Left ventricle myocardium inferior (tissue), 1 donor: ENCODE results near the gene TRIM46. TPM values are rescaled to one million over a fixed set of nuclear protein-coding genes. Genes with fewer than 3 reads are reported as not detected.
A peak's percentile ranks its signal among the peaks of the same experiment; 100 is the strongest.

ENCODE experiments used
- DNase-seq: peaks from one replicate; pipeline ENCODE4 v3.0.0-alpha.2; 2020
- H3K27ac ChIP-seq: fragments of 200-600 bp; replicated peaks from 2 replicates; pipeline ENCODE4 v1.8.0; 2021
- H3K27me3 ChIP-seq: fragments of 200-600 bp; 2 replicates; pipeline ENCODE4 v1.8.0; 2021; ENCODE audit warnings: low read depth
- H3K36me3 ChIP-seq: fragments of 200-600 bp; 2 replicates; pipeline ENCODE4 v1.8.0; 2021
- H3K4me1 ChIP-seq: fragments of 200-600 bp; 2 replicates; pipeline ENCODE4 v1.8.0; 2021
- H3K4me3 ChIP-seq: fragments of 200-600 bp; 2 replicates; pipeline ENCODE4 v1.8.0; 2021; ENCODE audit warnings: mild to moderate bottlenecking, moderate library complexity
- H3K9me3 ChIP-seq: fragments of 200-600 bp; replicated peaks from 2 replicates; pipeline ENCODE4 v1.8.0; 2021
- intact Hi-C: fragments of 100-400 bp; cut with micrococcal nuclease; formaldehyde crosslinking; loops from one replicate; pipeline ENCODE4 v1.11.0; 2022
- total RNA-seq: library from RNA; stranded (reverse); fragmentation: NEBNext Ultra II Directional; extraction: Animal tissue kit (Norgen Biotek cat#: 25700); gene quantifications from one replicate; pipeline ENCODE4 v1.2.1, GENCODE V29; 2021
- TF ChIP-seq, protein P1 (sequence below): fragments of 200-600 bp; IDR thresholded peaks from 2 replicates; pipeline ENCODE4 v1.8.0; 2021; ENCODE audit warnings: antibody characterized with exemption, mild to moderate bottlenecking, borderline replicate concordance
- donor health status: DM: no; HTN: yes; CAD: no; lungs with severe emphysema.

TRIM46 gene
- total RNA-seq, 1 donor from 2014 or later: 0.11 TPM

DNA sequence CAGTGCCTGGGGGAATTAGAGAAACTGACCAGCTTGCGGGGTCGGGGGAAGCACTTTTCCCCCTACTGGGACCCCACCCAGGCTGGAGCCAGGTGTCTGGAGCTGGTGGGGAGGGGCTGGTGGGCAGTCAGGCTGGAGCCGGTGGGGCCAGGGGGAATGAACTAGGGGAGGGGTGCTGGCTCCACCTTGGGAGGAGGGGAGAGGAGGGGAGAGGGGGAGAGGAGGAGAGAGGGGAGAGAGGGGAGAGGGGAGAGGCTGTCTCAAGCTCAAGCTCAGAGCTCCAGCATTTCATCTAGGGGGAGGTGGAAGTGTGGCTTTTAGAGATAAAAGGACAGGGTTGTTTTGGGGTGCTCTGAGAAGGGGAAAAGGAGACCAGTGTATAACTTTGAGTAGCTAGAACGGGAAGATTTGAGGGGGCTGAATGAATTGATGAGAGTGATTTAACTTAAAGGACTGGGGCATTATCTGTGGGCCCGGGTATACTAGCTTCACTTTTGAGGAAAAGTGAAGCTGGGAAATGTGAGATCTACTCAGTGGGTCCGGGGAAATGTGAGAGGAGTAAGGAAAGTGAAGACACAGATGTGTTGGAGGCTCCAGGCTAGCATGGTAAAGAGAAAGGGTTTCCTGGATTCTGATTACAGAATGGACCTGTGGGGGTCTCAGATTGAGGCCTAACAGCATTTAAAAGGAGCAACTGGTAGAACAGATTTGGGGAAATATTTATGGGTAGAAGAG is 43.2 kb upstream of the TRIM46 start:
- H3K27ac ChIP-seq: peak overlapping the region; percentile 95
- no peak for DNase-seq
- peaks cover 40% of the 10 kb centered on the region for H3K36me3 ChIP-seq
- intact Hi-C loops: no loop called here
- H3K27me3 ChIP-seq: no peaks in the 10 kb centered on the region
- peak overlapping the region; percentile 87 for H3K4me3 ChIP-seq
- H3K9me3 ChIP-seq: no peaks in the 10 kb centered on the region
- TF ChIP-seq, protein P1, sequence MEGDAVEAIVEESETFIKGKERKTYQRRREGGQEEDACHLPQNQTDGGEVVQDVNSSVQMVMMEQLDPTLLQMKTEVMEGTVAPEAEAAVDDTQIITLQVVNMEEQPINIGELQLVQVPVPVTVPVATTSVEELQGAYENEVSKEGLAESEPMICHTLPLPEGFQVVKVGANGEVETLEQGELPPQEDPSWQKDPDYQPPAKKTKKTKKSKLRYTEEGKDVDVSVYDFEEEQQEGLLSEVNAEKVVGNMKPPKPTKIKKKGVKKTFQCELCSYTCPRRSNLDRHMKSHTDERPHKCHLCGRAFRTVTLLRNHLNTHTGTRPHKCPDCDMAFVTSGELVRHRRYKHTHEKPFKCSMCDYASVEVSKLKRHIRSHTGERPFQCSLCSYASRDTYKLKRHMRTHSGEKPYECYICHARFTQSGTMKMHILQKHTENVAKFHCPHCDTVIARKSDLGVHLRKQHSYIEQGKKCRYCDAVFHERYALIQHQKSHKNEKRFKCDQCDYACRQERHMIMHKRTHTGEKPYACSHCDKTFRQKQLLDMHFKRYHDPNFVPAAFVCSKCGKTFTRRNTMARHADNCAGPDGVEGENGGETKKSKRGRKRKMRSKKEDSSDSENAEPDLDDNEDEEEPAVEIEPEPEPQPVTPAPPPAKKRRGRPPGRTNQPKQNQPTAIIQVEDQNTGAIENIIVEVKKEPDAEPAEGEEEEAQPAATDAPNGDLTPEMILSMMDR: no peak
- H3K4me1 ChIP-seq: peaks cover 99% of the 10 kb centered on the region

DNA sequence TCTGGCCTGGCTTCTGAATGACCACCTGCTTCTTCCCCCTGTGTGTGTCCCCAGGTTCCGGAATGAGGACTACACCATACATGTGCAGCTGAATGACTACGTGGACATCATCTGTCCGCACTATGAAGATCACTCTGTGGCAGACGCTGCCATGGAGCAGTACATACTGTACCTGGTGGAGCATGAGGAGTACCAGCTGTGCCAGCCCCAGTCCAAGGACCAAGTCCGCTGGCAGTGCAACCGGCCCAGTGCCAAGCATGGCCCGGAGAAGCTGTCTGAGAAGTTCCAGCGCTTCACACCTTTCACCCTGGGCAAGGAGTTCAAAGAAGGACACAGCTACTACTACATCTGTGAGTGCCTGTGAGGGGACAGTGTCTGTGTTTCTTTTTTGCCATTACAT is 42.4 kb upstream of the TRIM46 start:
- H3K36me3 ChIP-seq: peaks cover 40% of the 10 kb centered on the region
- H3K4me1 ChIP-seq: peaks cover 97% of the 10 kb centered on the region
- intact Hi-C loops: no loop called here
- H3K27ac ChIP-seq: peak overlapping the region; percentile 95
- TF ChIP-seq, protein P1: no peak
- peak overlapping the region; percentile 87 for H3K4me3 ChIP-seq
- H3K27me3 ChIP-seq: no peaks in the 10 kb centered on the region
- DNase-seq: peak; percentile 58
- no peaks in the 10 kb centered on the region for H3K9me3 ChIP-seq

DNA sequence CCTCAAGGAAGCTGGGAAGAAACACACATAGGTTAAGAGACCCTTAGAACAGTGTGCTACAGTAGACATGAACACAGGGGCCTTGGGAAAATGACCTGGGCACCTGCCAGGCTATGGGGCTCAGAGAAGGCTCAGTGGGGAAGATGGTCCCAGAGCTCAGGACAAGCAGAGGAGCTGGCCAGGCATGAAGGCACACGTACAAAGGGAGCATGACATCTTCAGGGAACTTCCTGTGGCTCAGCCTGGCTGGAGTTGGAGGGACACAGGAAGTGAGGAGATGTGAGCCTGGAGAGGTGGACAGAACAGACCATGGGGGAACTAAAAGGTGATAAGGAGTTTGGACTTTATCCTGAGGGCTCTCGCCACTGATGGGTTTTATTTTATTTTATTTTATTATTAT is 41.8 kb upstream of the TRIM46 start:
- H3K9me3 ChIP-seq: no peaks in the 10 kb centered on the region
- peaks cover 40% of the 10 kb centered on the region for H3K36me3 ChIP-seq
- intact Hi-C loops: no loop called here
- H3K27me3 ChIP-seq: no peaks in the 10 kb centered on the region
- H3K27ac ChIP-seq: peak overlapping the region; percentile 95
- H3K4me3 ChIP-seq: peak overlapping the region; percentile 87
- DNase-seq: no peak
- TF ChIP-seq, protein P1: no peak
- peaks cover 96% of the 10 kb centered on the region for H3K4me1 ChIP-seq

DNA sequence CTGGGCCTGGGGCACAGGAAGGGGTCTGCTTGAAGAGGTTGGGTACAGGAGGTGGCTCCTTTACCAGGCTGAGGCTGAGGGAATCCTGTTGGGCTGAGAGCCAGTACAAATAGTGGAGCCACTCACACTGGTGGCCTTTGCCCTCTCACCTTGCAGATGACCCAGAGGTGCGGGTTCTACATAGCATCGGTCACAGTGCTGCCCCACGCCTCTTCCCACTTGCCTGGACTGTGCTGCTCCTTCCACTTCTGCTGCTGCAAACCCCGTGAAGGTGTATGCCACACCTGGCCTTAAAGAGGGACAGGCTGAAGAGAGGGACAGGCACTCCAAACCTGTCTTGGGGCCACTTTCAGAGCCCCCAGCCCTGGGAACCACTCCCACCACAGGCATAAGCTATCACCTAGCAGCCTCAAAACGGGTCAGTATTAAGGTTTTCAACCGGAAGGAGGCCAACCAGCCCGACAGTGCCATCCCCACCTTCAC is 39.8 kb upstream of the TRIM46 start:
- no peaks in the 10 kb centered on the region for H3K9me3 ChIP-seq
- H3K27me3 ChIP-seq: no peaks in the 10 kb centered on the region
- H3K27ac ChIP-seq: peak overlapping the region; percentile 95
- DNase-seq: no peak
- TF ChIP-seq, protein P1: no peak
- H3K4me3 ChIP-seq: peak overlapping the region; percentile 79
- intact Hi-C loops: no loop called here
- peaks cover 95% of the 10 kb centered on the region for H3K4me1 ChIP-seq
- peaks cover 40% of the 10 kb centered on the region for H3K36me3 ChIP-seq

DNA sequence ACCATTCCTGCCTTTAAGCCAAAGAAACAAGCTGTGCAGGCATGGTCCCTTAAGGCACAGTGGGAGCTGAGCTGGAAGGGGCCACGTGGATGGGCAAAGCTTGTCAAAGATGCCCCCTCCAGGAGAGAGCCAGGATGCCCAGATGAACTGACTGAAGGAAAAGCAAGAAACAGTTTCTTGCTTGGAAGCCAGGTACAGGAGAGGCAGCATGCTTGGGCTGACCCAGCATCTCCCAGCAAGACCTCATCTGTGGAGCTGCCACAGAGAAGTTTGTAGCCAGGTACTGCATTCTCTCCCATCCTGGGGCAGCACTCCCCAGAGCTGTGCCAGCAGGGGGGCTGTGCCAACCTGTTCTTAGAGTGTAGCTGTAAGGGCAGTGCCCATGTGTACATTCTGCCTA is 39.3 kb upstream of the TRIM46 start:
- Histone ChIP-seq H3K4me1 (peaks cover 95% of the 10 kb centered on the region), H3K9me3 (no peaks in the 10 kb centered on the region), H3K27ac (peak overlapping the region; percentile 95), H3K4me3 (peak overlapping the region; percentile 79), H3K36me3 (peaks cover 40% of the 10 kb centered on the region), H3K27me3 (no peaks in the 10 kb centered on the region)
- intact Hi-C loops: no loop called here
- no peak for DNase-seq
- TF ChIP-seq, protein P1: no peak
